Neural cell (in vitro differentiated cells): ENCODE results near the gene VIP. TPM values are rescaled to one million over a fixed set of nuclear protein-coding genes. Genes with fewer than 3 reads are reported as not detected.

Source experiments
- H2AFZ ChIP-seq: fragments of 200-600, 300-800 bp; sonication (generic), shearing (Covaris generic); 2 replicates; pipeline ENCODE4 v1.6.0; 2014; ENCODE audit warnings: low read depth, mild to moderate bottlenecking, antibody characterized with exemption, low read length, moderate library complexity
- H3F3A ChIP-seq: fragments of 200-600 bp; shearing (Covaris generic); 2 replicates; pipeline ENCODE4 v1.6.1; 2016; ENCODE audit warnings: mild to moderate bottlenecking, moderate library complexity, mixed read lengths, antibody characterized with exemption, low read length; ENCODE audit not compliant: insufficient read depth, poor library complexity, severe bottlenecking
- H3K27ac ChIP-seq: fragments of 200-600, 300-800 bp; sonication (generic), shearing (Covaris generic); 2 replicates; pipeline ENCODE4 v1.5.1; 2014; ENCODE audit warnings: mild to moderate bottlenecking, low read length, moderate library complexity
- H3K27me3 ChIP-seq: fragments of 300-800, 200-600 bp; sonication (generic), shearing (Covaris generic); 2 replicates; pipeline ENCODE4 v1.6.0; 2014; ENCODE audit warnings: mild to moderate bottlenecking, low read depth, low read length, moderate library complexity; ENCODE audit not compliant: insufficient read depth
- H3K36me3 ChIP-seq: fragments of 300-800, 200-600 bp; sonication (generic), shearing (Covaris generic); 2 replicates; pipeline ENCODE4 v1.5.1; 2014; ENCODE audit warnings: mild to moderate bottlenecking, antibody characterized with exemption, low read length, moderate library complexity; ENCODE audit not compliant: insufficient read depth
- H3K4me2 ChIP-seq: fragments of 300-800, 200-600 bp; sonication (generic), shearing (Covaris generic); 2 replicates; pipeline ENCODE4 v1.6.0; 2014; ENCODE audit warnings: mild to moderate bottlenecking, low read length
- H3K4me3 ChIP-seq: fragments of 300-800, 200-600 bp; sonication (generic), shearing (Covaris generic); 2 replicates; pipeline ENCODE4 v1.5.1; 2014; ENCODE audit warnings: mild to moderate bottlenecking, low read length, moderate library complexity
- H3K79me2 ChIP-seq: fragments of 200-600 bp; shearing (Covaris generic); replicated peaks from 2 replicates; pipeline ENCODE4 v1.6.0; 2014; ENCODE audit warnings: mild to moderate bottlenecking, low read length, moderate library complexity; ENCODE audit not compliant: insufficient read depth
- H3K9ac ChIP-seq: fragments of 300-800, 200-600 bp; sonication (generic), shearing (Covaris generic); 2 replicates; pipeline ENCODE4 v1.6.1; 2016; ENCODE audit warnings: mild to moderate bottlenecking, low read length, mixed read lengths
- H3K9me2 ChIP-seq: fragments of 200-600 bp; shearing (Covaris generic); 2 replicates; pipeline ENCODE4 v1.6.1; 2016; ENCODE audit warnings: mild to moderate bottlenecking, low read length, mixed read lengths; ENCODE audit not compliant: insufficient read depth
- H3K9me3 ChIP-seq: fragments of 200-600, 300-800 bp; sonication (generic), shearing (Covaris generic); 2 replicates; pipeline ENCODE4 v1.6.1; 2016; ENCODE audit warnings: mild to moderate bottlenecking, mixed run types, low read length, moderate library complexity, mixed read lengths
- H4K20me1 ChIP-seq: fragments of 200-600 bp; shearing (Covaris generic); 2 replicates; pipeline ENCODE4 v1.6.1; 2016; ENCODE audit warnings: mild to moderate bottlenecking, mixed run types; ENCODE audit not compliant: insufficient read depth
- CTCF ChIP-seq: fragments of 450-650 bp; IDR thresholded peaks from 2 replicates; pipeline ENCODE4 v1.5.1; 2014; ENCODE audit warnings: antibody characterized with exemption, mild to moderate bottlenecking, moderate library complexity; ENCODE audit not compliant: poor library complexity, severe bottlenecking
- EP300 ChIP-seq: fragments of 450-650 bp; conservative IDR thresholded peaks from 2 replicates; pipeline ENCODE4 v1.6.1; 2014; ENCODE audit warnings: antibody characterized with exemption, mild to moderate bottlenecking, moderate library complexity; ENCODE audit not compliant: poor library complexity, severe bottlenecking
- EZH2 ChIP-seq: fragments of 200-600, 300-800 bp; shearing (Covaris generic), sonication (generic); IDR thresholded peaks from 2 replicates; pipeline ENCODE4 v1.6.1; 2014; ENCODE audit warnings: antibody characterized with exemption, low read length, borderline replicate concordance, mild to moderate bottlenecking; ENCODE audit not compliant: insufficient read depth, poor library complexity, severe bottlenecking
- MXI1 ChIP-seq: fragments of 450-650 bp; conservative IDR thresholded peaks from 2 replicates; pipeline ENCODE4 v1.6.1; 2014; ENCODE audit warnings: antibody characterized with exemption, mild to moderate bottlenecking; ENCODE audit not compliant: poor library complexity, severe bottlenecking
- POLR2AphosphoS5 ChIP-seq: IDR thresholded peaks from 2 replicates; pipeline ENCODE4 v1.6.1; 2012
- RAD21 ChIP-seq: fragments of 450-650 bp; conservative IDR thresholded peaks from 2 replicates; pipeline ENCODE4 v1.6.1; 2014; ENCODE audit warnings: antibody characterized with exemption, mild to moderate bottlenecking, moderate library complexity
- SMC3 ChIP-seq: fragments of 450-650 bp; conservative IDR thresholded peaks from 2 replicates; pipeline ENCODE4 v1.6.1; 2014; ENCODE audit warnings: antibody characterized with exemption, mild to moderate bottlenecking, moderate library complexity; ENCODE audit not compliant: poor library complexity
- TAF1 ChIP-seq: IDR thresholded peaks from 2 replicates; pipeline ENCODE4 v1.6.1; 2012; ENCODE audit warnings: low read depth
- polyA plus RNA-seq: library from polyadenylated mRNA; depleted of rRNA; stranded (reverse); fragments of >200 nt; gene quantifications from 2 replicates; pipeline ENCODE4 v1.2.3, GENCODE V29; 2014
- TF ChIP-seq, protein P1 (sequence below): IDR thresholded peaks from 2 replicates; pipeline ENCODE4 v1.6.1; 2012; ENCODE audit warnings: borderline replicate concordance

Gene VIP
- polyA plus RNA-seq, 1 donor from 2014 or later = 0.63 TPM

- Histone ChIP-seq H3K79me2 (no peaks in the 10 kb centered on the region), H3K9me2 (no peaks in the 10 kb centered on the region), H3K27ac (no peak overlapping the region), H3K4me3 (no peak overlapping the region), H4K20me1 (no peaks in the 10 kb centered on the region), H3F3A (no peaks in the 10 kb centered on the region), H3K36me3 (no peaks in the 10 kb centered on the region), H3K4me2 (no peak overlapping the region), H2AFZ (no peak overlapping the region), H3K27me3 (no peaks in the 10 kb centered on the region), H3K9me3 (no peaks in the 10 kb centered on the region), H3K9ac (no peak overlapping the region)
- no peak for TF ChIP-seq EP300
- TF ChIP-seq SMC3 = no peak
- no peak for TF ChIP-seq MXI1
- TF ChIP-seq, protein P1, sequence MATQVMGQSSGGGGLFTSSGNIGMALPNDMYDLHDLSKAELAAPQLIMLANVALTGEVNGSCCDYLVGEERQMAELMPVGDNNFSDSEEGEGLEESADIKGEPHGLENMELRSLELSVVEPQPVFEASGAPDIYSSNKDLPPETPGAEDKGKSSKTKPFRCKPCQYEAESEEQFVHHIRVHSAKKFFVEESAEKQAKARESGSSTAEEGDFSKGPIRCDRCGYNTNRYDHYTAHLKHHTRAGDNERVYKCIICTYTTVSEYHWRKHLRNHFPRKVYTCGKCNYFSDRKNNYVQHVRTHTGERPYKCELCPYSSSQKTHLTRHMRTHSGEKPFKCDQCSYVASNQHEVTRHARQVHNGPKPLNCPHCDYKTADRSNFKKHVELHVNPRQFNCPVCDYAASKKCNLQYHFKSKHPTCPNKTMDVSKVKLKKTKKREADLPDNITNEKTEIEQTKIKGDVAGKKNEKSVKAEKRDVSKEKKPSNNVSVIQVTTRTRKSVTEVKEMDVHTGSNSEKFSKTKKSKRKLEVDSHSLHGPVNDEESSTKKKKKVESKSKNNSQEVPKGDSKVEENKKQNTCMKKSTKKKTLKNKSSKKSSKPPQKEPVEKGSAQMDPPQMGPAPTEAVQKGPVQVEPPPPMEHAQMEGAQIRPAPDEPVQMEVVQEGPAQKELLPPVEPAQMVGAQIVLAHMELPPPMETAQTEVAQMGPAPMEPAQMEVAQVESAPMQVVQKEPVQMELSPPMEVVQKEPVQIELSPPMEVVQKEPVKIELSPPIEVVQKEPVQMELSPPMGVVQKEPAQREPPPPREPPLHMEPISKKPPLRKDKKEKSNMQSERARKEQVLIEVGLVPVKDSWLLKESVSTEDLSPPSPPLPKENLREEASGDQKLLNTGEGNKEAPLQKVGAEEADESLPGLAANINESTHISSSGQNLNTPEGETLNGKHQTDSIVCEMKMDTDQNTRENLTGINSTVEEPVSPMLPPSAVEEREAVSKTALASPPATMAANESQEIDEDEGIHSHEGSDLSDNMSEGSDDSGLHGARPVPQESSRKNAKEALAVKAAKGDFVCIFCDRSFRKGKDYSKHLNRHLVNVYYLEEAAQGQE = no peak
- no peak for TF ChIP-seq TAF1
- no peak for TF ChIP-seq CTCF
- TF ChIP-seq POLR2AphosphoS5 = no peak
- TF ChIP-seq RAD21 = no peak
- TF ChIP-seq EZH2 = no peak
Measured at GRCh38 chr6:152776833-152777232, 26.2 kb downstream of the VIP start.

- no peaks in the 10 kb centered on the region for H3F3A ChIP-seq
- no peak overlapping the region for H3K27ac ChIP-seq
- H3K36me3 ChIP-seq = no peaks in the 10 kb centered on the region
- no peaks in the 10 kb centered on the region for H3K9me2 ChIP-seq
- TF ChIP-seq CTCF (no peak), SMC3 (no peak), EP300 (no peak), EZH2 (no peak), TAF1 (no peak), RAD21 (no peak), POLR2AphosphoS5 (no peak), MXI1 (no peak)
- TF ChIP-seq, protein P1 = no peak
- H3K79me2 ChIP-seq = no peaks in the 10 kb centered on the region
- no peaks in the 10 kb centered on the region for H4K20me1 ChIP-seq
- H2AFZ ChIP-seq = no peak overlapping the region
- no peaks in the 10 kb centered on the region for H3K9me3 ChIP-seq
- no peak overlapping the region for H3K9ac ChIP-seq
- no peak overlapping the region for H3K4me2 ChIP-seq
- no peak overlapping the region for H3K4me3 ChIP-seq
- no peaks in the 10 kb centered on the region for H3K27me3 ChIP-seq
Measured at GRCh38 chr6:152783217-152783878, 32.8 kb downstream of the VIP start.
